NCI-H1105 (cell line): ENCODE data around the gene MBD6.
A peak's percentile ranks its signal among the peaks of the same experiment; 100 is the strongest.

Experiments used
- DNase-seq: peaks from one replicate; lab custom pipeline; 2025; lab: John Stamatoyannopoulos, UW

The MBD6 gene

DNA sequence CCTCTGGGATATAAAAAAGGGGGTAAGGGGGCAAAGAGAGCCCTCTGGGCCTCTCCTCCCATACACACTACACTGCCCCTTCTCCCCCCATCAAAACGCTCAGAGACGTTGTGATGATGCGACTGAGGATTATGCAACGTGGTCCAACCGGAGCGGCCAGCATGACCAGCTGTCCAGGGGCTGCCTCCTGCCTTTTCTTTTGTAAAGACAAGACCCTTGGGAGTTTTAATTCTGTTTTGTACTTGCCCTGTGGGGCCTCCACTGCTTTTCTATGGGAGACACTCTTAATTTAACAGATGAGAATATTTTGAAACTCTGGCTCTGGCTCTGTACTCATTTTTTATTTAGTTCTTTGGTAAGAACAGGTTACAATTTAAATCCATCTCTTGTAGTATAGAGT lies 7.2 kb downstream of the MBD6 start:
- no peak for DNase-seq

DNA sequence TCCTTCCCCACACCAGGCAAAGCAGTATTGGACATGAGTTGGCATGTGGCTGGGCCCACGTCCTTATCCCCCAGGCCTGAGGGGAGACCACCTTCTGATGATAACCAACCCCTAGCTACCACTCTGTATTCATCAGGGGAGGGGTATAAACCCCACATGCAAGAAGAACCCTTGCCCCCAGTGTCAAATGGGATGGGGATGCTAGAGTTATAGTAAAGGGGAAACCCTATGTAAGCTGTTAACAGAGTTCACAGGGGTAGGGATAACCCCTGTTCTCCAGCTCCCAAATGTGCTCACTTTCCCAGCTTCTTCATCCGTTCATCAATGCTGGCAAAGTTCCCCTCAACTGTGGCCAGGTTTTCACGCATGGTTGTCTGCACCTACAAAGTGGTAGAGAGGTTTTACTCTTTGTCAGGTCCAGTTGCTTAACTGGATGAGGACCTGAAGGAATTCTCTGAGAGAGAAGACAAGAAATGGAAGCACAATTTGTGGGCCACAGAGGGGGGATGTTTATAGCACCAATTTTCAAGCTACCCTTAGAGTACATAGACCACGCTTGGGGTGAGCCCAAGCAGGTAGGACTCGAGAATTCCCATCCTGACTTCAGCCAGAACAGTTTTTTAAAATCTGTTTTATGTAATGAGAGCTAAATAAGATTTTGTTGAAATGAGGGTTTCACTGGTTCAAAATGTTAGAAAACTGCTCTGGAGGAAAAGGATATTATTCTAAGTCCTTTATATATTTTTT lies 7.9 kb downstream of the MBD6 start:
- DNase-seq = no peak

DNA sequence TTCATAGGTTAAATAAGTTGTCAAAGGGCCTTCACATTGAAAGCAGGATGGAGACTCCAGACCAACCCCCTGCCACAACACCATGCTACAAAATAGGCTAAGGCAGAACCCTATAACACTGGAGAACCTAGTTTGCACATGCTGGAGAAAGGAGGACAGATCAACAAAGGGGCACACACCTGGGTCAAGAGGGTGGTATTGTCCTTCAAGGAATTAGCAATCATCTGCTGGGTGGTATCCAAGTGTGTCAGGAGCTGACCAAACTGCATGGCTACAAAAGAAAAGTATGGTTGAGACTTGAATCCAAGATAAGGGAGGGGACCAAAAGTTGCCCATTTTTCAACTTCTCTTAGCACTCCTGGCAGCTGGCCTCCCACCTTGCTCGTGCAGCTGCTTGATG lies 9.2 kb downstream of the MBD6 start:
- DNase-seq = no peak

DNA sequence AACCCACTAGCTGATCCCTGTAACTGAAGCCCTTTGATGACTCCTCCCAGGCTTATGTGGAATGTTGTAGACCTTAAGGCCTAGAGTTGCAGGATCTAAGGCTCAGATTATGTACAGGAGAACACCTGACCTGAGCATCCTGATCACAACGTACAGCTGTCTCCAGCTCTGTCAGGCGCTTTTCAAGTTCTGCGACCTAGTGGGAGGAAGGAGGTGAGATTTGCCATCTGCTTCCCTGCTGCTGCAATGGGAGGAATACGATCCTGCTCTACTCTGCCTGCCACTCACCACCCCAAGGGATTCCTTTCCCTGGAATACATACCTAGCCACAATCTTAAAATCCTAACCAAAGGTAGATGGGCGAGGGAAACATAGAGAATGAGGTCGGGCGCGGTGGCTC lies 10.5 kb downstream of the MBD6 start:
- no peak for DNase-seq

DNA sequence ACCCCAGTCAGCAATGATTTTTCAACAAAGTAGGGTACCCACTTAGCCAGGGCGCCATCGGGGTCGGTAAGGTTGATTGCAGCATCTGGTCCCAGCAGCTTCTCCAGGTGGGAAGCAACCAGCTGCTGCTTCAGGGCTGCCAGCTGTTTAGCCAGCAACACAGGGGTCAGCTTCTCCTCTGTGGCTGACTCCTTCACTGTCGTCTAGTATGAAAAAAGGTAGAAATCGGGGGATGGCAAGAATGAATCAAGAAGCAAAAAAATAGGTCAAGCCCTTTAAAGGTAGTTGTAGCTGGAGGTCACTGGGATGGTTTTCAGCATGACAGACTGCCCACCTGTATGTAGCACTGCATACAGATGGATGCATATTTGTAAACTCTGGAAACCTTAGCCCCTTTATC lies 11.6 kb downstream of the MBD6 start:
- no peak for DNase-seq

DNA sequence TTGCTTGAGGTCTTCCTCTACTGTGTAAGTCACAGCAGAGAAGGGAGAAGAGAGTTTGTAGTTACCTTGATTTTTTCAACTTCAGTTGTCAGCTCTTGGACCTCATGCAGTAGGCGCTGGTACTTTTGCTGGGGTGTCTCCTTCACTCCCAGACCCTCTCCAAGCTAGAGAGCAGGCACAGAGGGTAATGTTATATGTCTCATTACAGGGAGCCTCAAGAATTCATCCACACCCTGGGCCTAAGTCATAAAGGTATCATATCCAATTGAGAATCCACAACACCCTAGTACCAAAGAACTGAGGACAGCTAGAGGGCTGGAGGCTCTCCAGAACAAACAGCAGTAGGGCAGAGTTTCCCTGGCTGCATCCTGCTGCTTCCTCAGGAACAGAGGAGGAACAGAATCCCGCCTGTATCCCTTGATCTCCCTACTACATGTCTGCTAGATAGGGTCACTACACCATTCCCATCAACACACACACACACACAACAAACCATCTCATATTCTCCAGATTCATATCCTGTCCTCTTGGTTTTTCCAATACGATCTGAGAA lies 12.4 kb downstream of the MBD6 start:
- DNase-seq = no peak

DNA sequence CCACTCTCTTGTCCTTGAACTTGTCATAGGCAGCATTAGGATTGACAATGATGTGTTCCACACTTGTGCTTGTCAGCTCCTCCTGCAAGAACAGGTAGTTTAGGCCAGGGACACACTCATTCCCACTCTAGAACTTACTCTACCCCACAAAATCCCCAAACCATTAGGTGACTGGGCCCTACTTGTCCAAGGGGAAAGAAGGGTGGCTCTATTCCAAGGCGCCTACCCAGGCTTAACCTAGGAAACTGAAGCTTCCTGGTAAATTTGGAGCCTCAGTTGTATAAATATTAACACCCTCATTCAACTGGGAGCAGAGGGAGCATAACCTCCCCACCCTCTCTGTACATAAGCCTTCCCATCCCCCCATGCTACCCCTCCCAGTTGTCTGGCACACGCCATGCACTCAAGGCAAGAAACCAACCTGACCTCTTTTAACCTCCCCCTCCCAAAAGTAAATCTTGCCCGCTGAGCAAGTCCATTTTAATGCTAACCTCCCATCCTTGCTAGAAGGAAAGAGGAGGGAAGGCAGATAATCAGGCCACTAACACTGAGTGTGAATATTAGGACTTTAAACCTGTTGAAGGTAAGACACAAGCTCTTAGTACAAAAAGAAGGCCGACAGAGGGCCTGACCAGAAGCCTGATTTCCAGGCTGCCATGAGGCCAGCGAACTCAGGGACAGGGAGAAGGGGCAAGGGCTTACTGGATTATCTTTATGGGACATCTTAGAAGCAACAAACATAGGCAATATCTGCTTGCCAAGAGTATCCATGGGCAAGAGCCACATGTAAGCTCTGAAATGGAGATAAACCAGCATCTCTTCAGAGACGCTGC lies 13.4 kb downstream of the MBD6 start:
- DNase-seq = no peak

DNA sequence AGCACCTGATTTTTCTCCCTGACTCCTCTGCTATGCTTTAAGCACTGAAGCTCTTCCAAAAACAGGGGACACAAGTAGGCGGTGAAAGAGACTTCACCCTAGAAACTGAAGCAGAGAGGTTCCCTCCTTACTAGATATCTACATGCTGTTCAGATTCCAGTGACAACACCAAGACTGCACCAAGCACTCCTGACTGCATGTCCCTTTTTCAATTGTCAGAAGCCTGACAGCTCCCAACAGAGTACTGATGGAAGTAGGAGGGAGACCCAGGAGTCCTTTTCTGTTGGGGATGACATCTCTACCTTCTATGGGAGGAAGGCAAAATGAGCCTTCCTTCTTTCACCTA lies 13.9 kb downstream of the MBD6 start:
- DNase-seq = no peak

DNA sequence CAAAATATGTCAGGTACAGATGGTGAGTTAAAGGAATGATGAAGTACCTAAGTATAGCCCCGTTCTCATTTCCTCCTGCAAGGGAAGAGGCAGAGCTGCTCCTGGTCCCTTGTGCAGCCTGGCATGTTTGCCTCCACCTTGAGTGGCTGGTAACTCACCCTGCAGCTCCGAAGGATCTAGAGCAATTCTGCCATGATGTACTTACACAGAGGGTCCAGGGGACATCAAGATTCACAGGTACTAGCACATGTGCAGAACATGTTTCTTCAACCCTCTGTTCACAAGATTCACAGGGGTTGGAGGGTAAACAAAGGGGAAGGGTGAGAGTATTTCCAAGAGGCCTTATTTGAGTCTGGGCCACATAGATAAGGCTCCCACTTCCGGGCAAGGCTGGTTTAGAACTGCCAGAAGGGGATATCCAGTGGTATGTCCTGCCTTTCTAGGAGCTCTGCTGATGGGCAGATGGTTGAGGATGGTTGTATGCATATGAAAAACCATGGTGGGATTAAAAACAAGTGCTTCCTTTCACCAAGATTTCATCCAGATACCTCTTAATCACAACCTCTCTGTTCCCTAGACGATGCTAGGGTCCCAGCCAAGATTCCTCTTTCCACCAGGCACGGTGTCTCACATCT lies 16.6 kb downstream of the MBD6 start:
- no peak for DNase-seq

DNA sequence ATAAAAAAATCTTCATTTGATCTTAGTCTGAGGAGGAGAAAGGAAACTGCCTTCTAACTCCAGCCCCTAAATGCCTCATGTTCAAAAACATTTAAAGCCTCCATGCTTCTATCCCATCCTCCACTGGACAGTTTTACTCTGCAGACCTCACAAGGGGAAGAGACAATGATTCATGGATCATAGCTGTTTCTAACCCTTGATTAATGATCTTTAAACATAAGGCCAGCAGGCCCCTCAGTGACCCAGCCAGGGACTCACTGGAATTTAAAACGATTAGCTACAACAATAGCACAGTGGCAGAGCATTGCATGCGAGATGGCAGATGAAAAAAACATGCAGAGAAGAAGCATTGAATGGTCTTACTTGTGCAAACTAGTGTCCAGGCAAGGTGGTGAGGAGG lies 18.4 kb downstream of the MBD6 start:
- no peak for DNase-seq

DNA sequence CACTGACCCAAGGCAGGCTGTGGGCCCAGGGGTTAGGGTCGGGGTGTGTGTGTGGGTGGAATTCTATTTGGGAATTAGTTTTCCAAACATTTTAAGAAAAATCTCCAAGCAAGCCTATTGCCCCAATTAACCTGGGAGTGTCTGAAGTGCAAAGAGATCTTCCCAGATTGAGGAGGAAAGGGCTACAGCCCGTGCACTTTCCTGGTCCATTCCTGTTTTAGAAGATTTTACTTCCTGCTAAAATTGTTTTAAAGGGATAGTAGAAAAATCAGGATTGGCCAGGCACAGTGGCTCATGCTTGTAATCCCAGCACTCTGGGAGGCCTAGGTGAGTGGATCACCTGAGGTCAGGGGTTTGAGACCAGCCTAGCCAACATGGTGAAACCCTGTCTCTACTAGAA lies 19.1 kb downstream of the MBD6 start:
- no peak for DNase-seq

DNA sequence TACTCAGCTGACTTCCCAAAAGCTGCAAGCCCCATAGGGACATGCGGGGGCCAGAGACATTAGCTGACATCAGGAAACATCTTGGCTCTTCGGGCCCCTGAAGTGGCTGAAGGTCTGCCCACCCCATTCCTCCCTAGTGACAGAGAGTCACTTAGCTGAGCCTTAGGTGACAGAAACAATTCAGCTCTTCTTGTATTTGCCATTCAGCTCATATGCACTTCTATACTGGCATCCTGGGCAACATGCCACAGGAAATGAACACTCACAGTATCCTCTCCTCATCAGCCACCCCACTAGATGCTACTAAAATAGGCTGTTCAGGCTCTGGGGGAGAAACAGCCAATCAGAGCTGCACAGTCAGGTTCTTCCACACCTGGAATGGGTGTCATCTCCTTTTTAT lies 21.0 kb downstream of the MBD6 start:
- no peak for DNase-seq

DNA sequence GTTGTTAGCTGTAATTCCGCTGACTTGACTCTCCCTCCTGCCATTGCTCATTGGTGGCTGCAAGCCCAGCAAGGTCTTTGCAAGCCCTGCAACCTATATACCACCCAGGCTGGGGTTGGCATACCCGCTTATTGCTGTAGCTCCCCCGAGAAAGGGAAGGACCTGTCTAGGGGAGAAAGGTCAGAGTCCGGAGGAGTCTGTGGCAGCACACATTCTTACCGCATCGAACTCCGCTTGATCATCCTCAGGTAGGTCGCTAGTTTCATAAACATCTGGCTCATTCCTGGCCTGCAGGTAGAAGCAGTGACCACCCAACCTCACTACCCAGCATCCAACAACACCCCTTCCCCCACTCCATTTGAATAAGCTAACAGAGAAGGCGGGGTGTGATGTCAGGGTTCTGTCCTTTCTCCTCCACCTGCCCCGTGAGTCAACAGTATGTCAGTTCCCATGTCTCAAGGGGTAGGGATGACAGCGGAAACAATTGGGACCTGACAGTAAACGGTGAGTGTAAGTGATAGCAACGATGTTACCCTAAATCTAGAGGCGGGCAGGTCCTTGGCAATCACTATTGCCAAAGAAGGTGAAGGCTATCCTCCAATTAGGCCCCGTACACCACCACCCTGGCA lies 23.3 kb downstream of the MBD6 start:
- DNase-seq = no peak

DNA sequence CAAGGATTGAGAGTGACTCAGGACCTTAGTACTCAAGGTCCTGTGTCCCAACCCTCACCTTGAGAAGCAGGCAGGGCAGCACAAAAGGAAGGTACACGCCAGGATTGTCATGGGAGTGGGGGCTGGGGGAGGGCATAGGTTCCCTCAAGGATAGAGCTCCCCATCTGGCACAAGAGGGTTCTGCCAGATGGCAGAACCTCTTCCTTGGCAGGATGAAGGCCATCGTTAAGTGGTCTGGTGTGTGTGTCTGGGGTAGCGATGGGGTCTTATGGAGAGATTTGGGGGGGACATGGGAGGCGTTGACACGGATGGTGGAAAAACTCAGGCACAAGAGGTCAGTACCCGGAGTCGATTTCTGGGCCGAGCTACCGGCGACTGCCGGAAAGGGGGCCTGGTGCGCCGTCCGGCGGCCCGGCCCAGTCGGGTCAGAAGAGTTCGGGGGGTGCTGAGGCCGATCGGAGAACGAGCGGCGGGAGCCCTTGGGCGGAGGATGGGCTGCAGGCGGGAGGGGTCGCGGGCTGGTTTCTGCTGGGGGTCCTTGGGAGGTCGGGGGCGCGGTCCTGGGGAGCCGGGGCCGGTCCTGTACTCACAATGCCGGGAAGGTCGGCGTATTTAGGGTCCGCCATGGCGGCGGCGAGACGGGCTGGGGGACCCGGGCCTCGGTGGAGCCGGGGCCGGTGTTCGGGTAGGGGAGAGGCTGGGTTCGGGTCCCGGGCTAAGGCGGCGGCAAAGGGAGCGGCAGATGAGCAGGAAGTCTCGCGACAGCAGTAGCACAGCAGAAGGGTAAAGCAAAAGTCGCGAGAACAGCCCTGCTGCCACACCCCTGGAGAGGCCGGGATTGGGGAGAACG lies 24.0 kb downstream of the MBD6 start, which contains the start of gene DCTN2:
TSS of gene DCTN2 (minus strand) at position 755 of the 850 bp plus-strand sequence. CDS start at position 626, 129 bp downstream.
- DNase-seq = peak; percentile 83

DNA sequence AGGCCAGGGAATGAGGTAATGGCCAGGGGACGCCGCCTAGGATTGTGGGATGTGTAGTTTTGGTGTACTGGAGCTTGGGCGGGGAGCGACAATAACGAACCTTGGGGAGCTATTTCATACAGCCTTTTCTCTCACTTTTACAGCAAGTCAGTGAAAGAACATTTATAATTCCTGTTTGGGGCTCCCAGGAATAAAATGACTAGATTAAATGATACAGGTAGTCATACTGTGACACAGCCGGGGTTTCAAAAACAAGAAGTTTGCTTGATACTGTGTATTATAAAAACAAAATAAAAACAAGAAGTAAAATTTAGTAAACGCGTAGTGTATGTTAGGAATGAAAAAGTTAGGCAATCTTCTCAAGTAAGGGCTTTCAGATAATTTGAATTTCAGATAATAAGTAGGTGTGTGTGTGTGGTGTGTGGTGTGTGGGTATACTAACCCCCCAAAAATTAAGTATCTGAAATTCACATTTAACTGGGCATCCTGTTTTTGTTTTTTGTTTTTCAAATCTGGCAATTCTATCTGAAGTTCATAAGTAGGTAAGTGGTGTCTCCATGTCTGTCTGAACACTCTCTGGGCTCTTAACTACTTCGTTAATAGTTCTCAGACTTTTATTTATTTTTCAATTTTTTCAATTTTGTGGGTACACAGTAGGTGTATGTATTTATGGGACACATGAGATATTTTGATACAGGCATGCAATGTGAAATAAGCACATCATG lies 24.8 kb downstream of the MBD6 start:
- DNase-seq = no peak

DNA sequence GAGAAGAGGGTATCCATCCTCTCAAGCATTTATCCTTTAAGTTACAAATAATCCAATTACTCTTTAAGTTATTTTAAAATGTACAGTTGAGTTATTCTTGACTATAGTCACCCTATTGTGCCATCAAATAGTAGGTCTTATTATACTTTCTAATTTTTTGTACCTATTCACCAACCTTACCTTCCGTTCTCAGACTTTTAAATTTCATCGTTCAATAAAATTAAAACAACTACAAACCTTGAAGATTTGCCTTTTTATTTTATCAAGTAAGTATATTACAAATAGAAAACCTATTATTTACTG lies 25.3 kb downstream of the MBD6 start:
- no peak for DNase-seq

DNA sequence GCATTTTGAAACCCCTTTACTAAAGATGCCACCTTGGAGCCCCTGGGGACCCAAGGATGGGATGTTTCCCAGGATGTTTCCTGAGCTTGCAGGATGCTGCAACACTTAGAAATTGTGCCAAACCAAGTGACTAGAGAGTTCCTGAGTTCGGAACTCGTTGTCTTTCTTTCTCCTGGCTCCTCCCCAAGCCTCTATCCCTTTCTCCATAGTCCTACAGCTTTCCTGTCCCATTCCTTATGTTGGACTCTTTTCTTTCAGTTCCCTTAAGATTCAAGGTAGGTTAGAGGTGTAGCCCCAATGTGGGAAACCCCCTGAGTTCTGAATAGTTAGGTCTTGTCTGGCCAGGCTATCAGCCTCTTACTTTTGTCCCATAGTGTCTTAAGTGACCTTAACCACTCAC lies 25.9 kb downstream of the MBD6 start:
- DNase-seq = no peak

DNA sequence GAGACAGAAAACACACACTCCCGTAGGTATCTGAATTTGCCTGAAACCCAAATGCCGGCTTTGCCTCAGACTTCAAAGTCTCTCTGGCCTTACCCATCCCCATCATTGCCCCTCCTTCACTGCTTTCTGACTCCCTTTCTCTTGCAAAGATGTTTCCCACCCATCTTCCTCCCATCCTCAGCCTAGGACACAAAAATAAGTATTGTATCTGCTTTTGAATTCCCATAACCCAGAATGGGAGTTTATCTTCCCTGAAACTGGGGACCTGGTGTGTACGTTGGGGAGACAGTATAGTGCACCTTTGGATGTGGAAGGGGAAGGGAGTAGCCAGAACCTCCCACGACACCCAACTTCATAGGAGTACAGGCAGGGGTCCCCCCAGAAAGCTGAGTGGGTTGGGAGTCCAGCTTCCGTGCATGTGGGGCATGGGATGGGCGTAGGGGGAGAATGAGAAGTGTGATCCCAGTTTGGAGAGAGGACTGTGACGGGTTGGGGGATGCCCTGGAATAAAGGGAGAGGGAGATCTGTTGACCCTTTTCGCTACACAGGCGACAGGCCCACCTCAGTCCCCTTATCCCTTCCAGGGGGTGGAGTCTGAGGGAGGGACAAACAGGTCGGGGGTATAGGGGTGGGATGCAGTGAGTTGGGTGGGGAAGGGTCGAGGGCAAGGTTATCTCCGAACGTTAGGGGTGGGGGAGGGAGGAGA lies 26.7 kb downstream of the MBD6 start:
- no peak for DNase-seq

DNA sequence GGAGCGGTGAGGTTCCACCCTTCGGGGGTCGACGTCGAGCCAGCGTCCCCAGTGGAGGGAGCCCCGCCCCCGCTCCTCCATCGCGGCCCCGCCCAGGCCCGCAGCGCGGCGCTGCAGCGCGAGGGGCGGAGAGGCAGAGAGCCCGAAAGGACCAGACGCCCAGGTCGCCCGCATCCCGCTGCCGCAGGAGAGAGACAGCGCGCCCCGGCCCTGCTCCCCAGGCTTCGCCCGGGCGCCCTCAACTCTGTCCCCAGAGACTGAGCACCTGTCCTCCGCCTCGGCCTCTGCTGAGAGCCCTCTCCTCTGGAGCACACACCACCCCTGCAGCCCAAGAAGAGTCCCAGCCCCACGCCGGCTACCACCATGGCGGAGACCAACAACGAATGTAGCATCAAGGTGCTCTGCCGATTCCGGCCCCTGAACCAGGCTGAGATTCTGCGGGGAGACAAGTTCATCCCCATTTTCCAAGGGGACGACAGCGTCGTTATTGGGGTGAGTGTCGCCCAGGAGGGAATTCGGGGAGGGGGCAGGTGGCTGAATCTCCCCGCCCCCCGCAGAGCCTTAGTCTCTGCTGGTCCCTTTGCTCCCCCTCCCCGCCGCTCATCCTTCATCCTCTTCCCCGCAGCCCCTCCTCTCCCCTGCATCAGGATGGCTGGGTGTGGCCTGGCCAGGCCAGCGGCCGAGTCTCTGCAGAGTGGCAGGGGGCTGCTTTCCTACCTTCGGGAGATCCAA lies 27.5 kb downstream of the MBD6 start, which contains the start of gene KIF5A:
TSS of gene KIF5A (plus strand) at position 136 of the 732 bp plus-strand sequence. CDS start at position 364, 228 bp downstream.
- peak; percentile 49 for DNase-seq
